OCI-LY7 (cell line): ENCODE results near the gene PEX11A. TPM values are rescaled to one million over a fixed set of nuclear protein-coding genes. Genes with fewer than 3 reads are reported as not detected.

Experiments
- BruUV-seq: library from RNA; stranded (reverse); fragments of 400-500 nt; replicated peaks from 2 replicates; lab custom pipeline; 2021; lab: Mats Ljungman, UMichigan
- CTCF ChIA-PET: fragments of 300-600 bp; sonication (Branson Sonifier 250); formaldehyde crosslinking; loops from one replicate; lab custom pipeline; 2022; ENCODE audit warnings: antibody characterized with exemption; ENCODE audit not compliant: unreplicated experiment; lab: Charles Lee
- POLR2A ChIA-PET: fragments of 300-600 bp; sonication (Branson Sonifier 250); formaldehyde crosslinking; loops from one replicate; lab custom pipeline; 2022; ENCODE audit warnings: antibody characterized with exemption; lab: Charles Lee
- DNase-seq: peaks from one replicate; pipeline ENCODE4 v3.0.0-alpha.2; 2015; ENCODE audit warnings: low spot score
- H2AFZ ChIP-seq: fragments of 200-600 bp; sonication (generic), shearing (Covaris generic); 2 replicates; pipeline ENCODE4 v1.6.1; 2014; ENCODE audit warnings: mild to moderate bottlenecking, antibody characterized with exemption, low read length, moderate library complexity
- H3K27ac ChIP-seq: fragments of 200-600 bp; sonication (generic); 2 replicates; pipeline ENCODE4 v1.5.1; 2014; ENCODE audit warnings: mixed run types, low read depth, mild to moderate bottlenecking, moderate library complexity, low read length, inconsistent platforms; ENCODE audit not compliant: poor library complexity, severe bottlenecking
- H3K36me3 ChIP-seq: fragments of 200-600 bp; sonication (generic); 2 replicates; pipeline ENCODE4 v1.6.1; 2014; ENCODE audit warnings: mild to moderate bottlenecking, antibody characterized with exemption, low read length, moderate library complexity, mixed read lengths; ENCODE audit not compliant: insufficient read depth
- H3K4me1 ChIP-seq: fragments of 200-600 bp; sonication (generic); 2 replicates; pipeline ENCODE4 v1.5.1; 2014; ENCODE audit warnings: mild to moderate bottlenecking, low read length; ENCODE audit not compliant: insufficient read depth, poor library complexity, severe bottlenecking
- H3K4me2 ChIP-seq: fragments of 200-600 bp; sonication (generic); 2 replicates; pipeline ENCODE4 v1.6.1; 2014; ENCODE audit warnings: mild to moderate bottlenecking, low read length
- H3K4me3 ChIP-seq: fragments of 200-600 bp; sonication (generic); 2 replicates; pipeline ENCODE4 v1.5.1; 2014; ENCODE audit warnings: mild to moderate bottlenecking, low read depth, low read length; ENCODE audit not compliant: poor library complexity, severe bottlenecking
- H3K79me2 ChIP-seq: fragments of 200-600 bp; sonication (generic); 2 replicates; pipeline ENCODE4 v1.6.1; 2016; ENCODE audit warnings: low read depth, mild to moderate bottlenecking, low read length, moderate library complexity, mixed read lengths; ENCODE audit not compliant: insufficient read depth
- H3K9me2 ChIP-seq: fragments of 200-600 bp; sonication (generic); 2 replicates; pipeline ENCODE4 v1.6.1; 2016; ENCODE audit warnings: mild to moderate bottlenecking, low read length, mixed read lengths; ENCODE audit not compliant: insufficient read depth
- H3K9me3 ChIP-seq: fragments of 200-600 bp; sonication (generic); 2 replicates; pipeline ENCODE4 v1.6.1; 2014; ENCODE audit warnings: mild to moderate bottlenecking, mixed run types, low read length, mixed read lengths
- H4K20me1 ChIP-seq: fragments of 200-600 bp; sonication (generic); 2 replicates; pipeline ENCODE4 v1.6.1; 2014; ENCODE audit warnings: mild to moderate bottlenecking, antibody characterized with exemption, low read length, moderate library complexity, mixed read lengths; ENCODE audit not compliant: insufficient read depth
- EZH2phosphoT487 ChIP-seq: fragments of 200-600 bp; sonication (generic); IDR thresholded peaks from 2 replicates; pipeline ENCODE4 v1.6.1; 2018; ENCODE audit warnings: low read depth, borderline replicate concordance, mild to moderate bottlenecking, mixed run types, antibody characterized with exemption, low read length, moderate library complexity, mixed read lengths
- intact Hi-C: fragments of 100-400 bp; cut with micrococcal nuclease; formaldehyde crosslinking; loops from one replicate; pipeline ENCODE4 v1.10.0; 2022; ENCODE audit not compliant: unreplicated experiment
- total RNA-seq, 2 experiments: library from RNA; depleted of rRNA in 1 of 2; stranded (reverse); fragments of >200 nt in 1 of 2; shearing (Covaris generic) in 1 of 2; gene quantifications; 2 replicates each; pipeline ENCODE4 v1.2.3, GENCODE V29; 2014 to 2022
- TF ChIP-seq, protein P1 (sequence below): fragments of 200-600 bp; sonication (generic); conservative IDR thresholded peaks from 2 replicates; pipeline ENCODE4 v1.5.1; 2014; ENCODE audit warnings: mild to moderate bottlenecking, antibody characterized with exemption, low read length, moderate library complexity, mixed read lengths

PEX11A gene
- total RNA-seq, 2 experiments from 2014 or later = 2.0 to 2.8 TPM

DNA sequence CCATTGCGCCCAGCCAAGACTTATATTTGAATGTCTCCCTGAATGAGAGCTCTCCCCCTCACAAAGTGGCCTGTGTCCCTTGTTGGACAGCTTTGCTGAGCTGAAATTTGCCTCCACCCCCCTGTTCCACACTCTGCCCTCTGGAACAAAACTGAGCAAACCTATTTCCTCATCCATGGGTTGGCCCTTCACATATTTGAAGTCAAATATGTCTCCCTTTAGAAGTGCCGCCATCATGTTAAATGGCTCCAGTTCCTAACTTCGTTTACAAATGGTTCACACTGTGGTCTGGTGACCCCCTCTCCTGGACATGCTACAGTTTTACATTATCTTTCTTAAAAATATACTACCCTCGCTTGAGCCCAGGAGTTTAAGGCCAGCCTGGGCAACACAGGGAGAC, 16.0 kb downstream of the PEX11A start:
- Histone ChIP-seq H3K4me3 (no peak overlapping the region), H3K4me1 (no peaks in the 10 kb centered on the region), H3K79me2 (no peaks in the 10 kb centered on the region), H3K4me2 (no peak overlapping the region), H3K9me2 (no peaks in the 10 kb centered on the region), H4K20me1 (no peaks in the 10 kb centered on the region), H3K27ac (no peak overlapping the region), H3K36me3 (no peaks in the 10 kb centered on the region), H2AFZ (no peak overlapping the region), H3K9me3 (no peaks in the 10 kb centered on the region)
- TF ChIP-seq, protein P1, sequence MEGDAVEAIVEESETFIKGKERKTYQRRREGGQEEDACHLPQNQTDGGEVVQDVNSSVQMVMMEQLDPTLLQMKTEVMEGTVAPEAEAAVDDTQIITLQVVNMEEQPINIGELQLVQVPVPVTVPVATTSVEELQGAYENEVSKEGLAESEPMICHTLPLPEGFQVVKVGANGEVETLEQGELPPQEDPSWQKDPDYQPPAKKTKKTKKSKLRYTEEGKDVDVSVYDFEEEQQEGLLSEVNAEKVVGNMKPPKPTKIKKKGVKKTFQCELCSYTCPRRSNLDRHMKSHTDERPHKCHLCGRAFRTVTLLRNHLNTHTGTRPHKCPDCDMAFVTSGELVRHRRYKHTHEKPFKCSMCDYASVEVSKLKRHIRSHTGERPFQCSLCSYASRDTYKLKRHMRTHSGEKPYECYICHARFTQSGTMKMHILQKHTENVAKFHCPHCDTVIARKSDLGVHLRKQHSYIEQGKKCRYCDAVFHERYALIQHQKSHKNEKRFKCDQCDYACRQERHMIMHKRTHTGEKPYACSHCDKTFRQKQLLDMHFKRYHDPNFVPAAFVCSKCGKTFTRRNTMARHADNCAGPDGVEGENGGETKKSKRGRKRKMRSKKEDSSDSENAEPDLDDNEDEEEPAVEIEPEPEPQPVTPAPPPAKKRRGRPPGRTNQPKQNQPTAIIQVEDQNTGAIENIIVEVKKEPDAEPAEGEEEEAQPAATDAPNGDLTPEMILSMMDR = no peak
- TF ChIP-seq EZH2phosphoT487 = no peak
- intact Hi-C loops = no loop called here
- no TSS peak for BruUV-seq
- POLR2A ChIA-PET = no interaction called here
- DNase-seq = no peak
- CTCF ChIA-PET = no interaction called here

DNA sequence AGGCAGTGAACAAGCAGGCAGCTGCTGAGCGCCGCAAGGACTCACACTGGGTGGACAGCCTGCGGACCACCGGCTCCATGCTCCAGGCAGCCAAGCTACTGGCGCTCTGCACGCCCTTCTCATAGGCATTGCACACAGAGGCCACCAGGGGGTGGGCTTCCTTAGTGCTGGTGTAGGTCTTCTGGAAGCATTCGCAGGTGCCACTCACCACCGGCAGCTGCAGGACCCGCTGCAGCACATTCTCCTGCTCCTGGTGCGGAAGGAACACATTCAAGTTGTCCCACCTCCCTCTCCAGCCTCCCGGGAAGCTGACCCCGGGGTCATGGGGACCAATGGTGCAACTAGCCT, 17.4 kb downstream of the PEX11A start:
- H2AFZ ChIP-seq = no peak overlapping the region
- H4K20me1 ChIP-seq = no peaks in the 10 kb centered on the region
- BruUV-seq = no TSS peak
- POLR2A ChIA-PET = no interaction called here
- peak; percentile 48 for DNase-seq
- CTCF ChIA-PET = no interaction called here
- no peak overlapping the region for H3K4me2 ChIP-seq
- no peaks in the 10 kb centered on the region for H3K36me3 ChIP-seq
- no peak overlapping the region for H3K4me3 ChIP-seq
- intact Hi-C loops = no loop called here
- TF ChIP-seq, protein P1 = peak; percentile 75
- no peak for TF ChIP-seq EZH2phosphoT487
- no peaks in the 10 kb centered on the region for H3K79me2 ChIP-seq
- H3K9me2 ChIP-seq = no peaks in the 10 kb centered on the region
- H3K27ac ChIP-seq = no peak overlapping the region
- no peaks in the 10 kb centered on the region for H3K9me3 ChIP-seq
- no peaks in the 10 kb centered on the region for H3K4me1 ChIP-seq

DNA sequence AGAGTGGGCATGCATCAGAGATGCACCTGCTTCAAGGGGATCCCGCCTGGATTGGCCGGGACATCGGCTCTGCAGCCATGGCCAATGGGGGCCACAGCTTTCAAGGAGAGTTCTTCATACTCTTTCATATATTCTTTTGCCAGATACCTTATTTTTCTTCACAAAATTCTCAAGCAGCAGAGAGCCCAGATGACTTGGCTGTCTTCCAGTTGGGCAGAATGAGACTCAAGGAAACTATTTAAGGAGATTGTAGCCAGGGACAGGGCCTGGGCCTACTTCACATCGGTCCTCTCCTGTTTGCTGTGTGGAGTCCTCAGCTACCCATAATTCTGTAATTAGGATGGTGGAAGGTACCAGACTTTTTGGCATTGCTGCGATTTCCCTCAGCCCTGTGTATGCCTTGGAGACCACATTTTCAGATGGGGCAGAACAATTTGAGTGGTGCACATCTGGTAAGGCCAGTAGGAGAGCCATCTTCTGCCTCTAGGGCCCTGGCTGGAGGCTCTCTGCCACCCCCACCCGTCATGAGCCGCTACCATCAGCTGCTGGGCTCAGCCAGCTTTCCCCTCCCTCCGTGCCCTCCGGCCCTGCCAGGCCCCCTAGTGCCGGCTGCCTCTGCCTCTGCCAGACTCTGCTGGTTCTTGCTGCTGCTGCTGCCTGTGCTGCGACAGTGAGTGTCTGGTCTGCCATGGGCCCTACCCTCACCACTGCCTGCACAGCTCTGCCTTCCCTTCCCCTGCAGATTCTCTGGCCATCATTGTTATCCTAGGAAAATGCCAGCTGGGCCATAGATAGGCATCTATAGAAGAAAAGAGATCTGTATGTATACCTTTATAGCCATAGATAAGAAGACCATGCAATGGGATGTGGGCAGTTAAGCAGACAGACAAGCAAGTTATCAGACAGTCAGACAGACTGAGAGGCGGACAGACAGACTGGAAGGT, 18.1 kb downstream of the PEX11A start:
- TF ChIP-seq, protein P1 = no peak
- no peak for TF ChIP-seq EZH2phosphoT487
- Histone ChIP-seq H4K20me1 (no peaks in the 10 kb centered on the region), H3K9me2 (no peaks in the 10 kb centered on the region), H3K9me3 (no peaks in the 10 kb centered on the region), H3K4me1 (no peaks in the 10 kb centered on the region), H3K36me3 (no peaks in the 10 kb centered on the region), H3K79me2 (no peaks in the 10 kb centered on the region), H2AFZ (no peak overlapping the region), H3K27ac (no peak overlapping the region), H3K4me3 (no peak overlapping the region), H3K4me2 (no peak overlapping the region)
- ChIA-PET CTCF (no interaction called here), POLR2A (no interaction called here)
- intact Hi-C loops = no loop called here
- BruUV-seq = no TSS peak
- DNase-seq = no peak
